Hindlimb muscle (tissue), 1 donor: ENCODE measurements around the gene OPN4. TPM values are rescaled to one million over a fixed set of nuclear protein-coding genes. Genes with fewer than 3 reads are reported as not detected.

Experiments used
- DNase-seq: peaks from one replicate; pipeline ENCODE4 v3.0.0-alpha.2; 2013
- polyA plus RNA-seq: library from polyadenylated mRNA; unstranded; fragments of 120-200 nt; gene quantifications from one replicate; pipeline ENCODE4 v1.2.1, GENCODE V29; 2013; ENCODE audit not compliant: insufficient read length

The OPN4 gene
- polyA plus RNA-seq, 1 donor, result 2.3 TPM

- DNase-seq, result no peak
Measured at GRCh38 chr10:86681047-86681446, 26.7 kb downstream of the OPN4 start.

GRCh38 chr10:86681722-86682386 lies 27.5 kb downstream of the OPN4 start:
- no peak for DNase-seq

- DNase-seq, result no peak
Measured at GRCh38 chr10:86682675-86683074, 28.3 kb downstream of the OPN4 start.

GRCh38 chr10:86684331-86685097 lies 30.2 kb downstream of the OPN4 start:
- no peak for DNase-seq

- no peak for DNase-seq
Measured at GRCh38 chr10:86685416-86685815, 31.1 kb downstream of the OPN4 start.

- no peak for DNase-seq
Measured at GRCh38 chr10:86685893-86686632, 31.7 kb downstream of the OPN4 start.

GRCh38 chr10:86686972-86687371 lies 32.6 kb downstream of the OPN4 start:
- DNase-seq, result no peak

GRCh38 chr10:86687750-86688149 lies 33.4 kb downstream of the OPN4 start:
- DNase-seq, result no peak

- no peak for DNase-seq
Measured at GRCh38 chr10:86688398-86688921, 34.1 kb downstream of the OPN4 start.

GRCh38 chr10:86689146-86689545 lies 34.8 kb downstream of the OPN4 start:
- no peak for DNase-seq

- DNase-seq, result no peak
Measured at GRCh38 chr10:86690231-86690630, 35.9 kb downstream of the OPN4 start.

GRCh38 chr10:86690657-86691084 lies 36.3 kb downstream of the OPN4 start:
- DNase-seq, result no peak

- DNase-seq, result no peak
Measured at GRCh38 chr10:86691333-86692022, 37.1 kb downstream of the OPN4 start.

GRCh38 chr10:86692023-86692514 lies 37.7 kb downstream of the OPN4 start:
- no peak for DNase-seq

- DNase-seq, result no peak
Measured at GRCh38 chr10:86692664-86693063, 38.3 kb downstream of the OPN4 start.

- no peak for DNase-seq
Measured at GRCh38 chr10:86693275-86693674, 38.9 kb downstream of the OPN4 start.

GRCh38 chr10:86693721-86694369 lies 39.5 kb downstream of the OPN4 start:
- DNase-seq, result peak; percentile 61

- no peak for DNase-seq
Measured at GRCh38 chr10:86698207-86698940, 44.0 kb downstream of the OPN4 start.

- DNase-seq, result no peak
Measured at GRCh38 chr10:86699125-86699524, 44.8 kb downstream of the OPN4 start.

GRCh38 chr10:86699541-86699940 lies 45.2 kb downstream of the OPN4 start:
- DNase-seq, result no peak
